ENCODE results near the gene ACP6.

Gene ACP6

GRCh38 chr1:147669469-147670318 is 630 bp downstream of the ACP6 start (continued):
- TF ChIP-seq MZF1 (tag by site-specific recombination; IDR thresholded peaks at IDR 0.05; ENCODE audit: borderline replicate concordance) (no peak), ZNF133 (tag by site-specific recombination; IDR thresholded peaks at IDR 0.05) (no peak), HIC1 (tag by site-specific recombination; IDR thresholded peaks at IDR 0.05) (no peak), ZNF335 (tag by site-specific recombination; conservative IDR thresholded peaks at IDR 0.05) (peak; percentile 79), TRIM28 (IDR thresholded peaks at IDR 0.05; ENCODE audit: borderline replicate concordance, low read length) (no peak), SP2 (tag by site-specific recombination; IDR thresholded peaks at IDR 0.05) (peak; percentile 26; the same call in 1 of the 2 replicates), REPIN1 (tag by site-specific recombination; IDR thresholded peaks at IDR 0.05; ENCODE audit: low read depth) (no peak), ZNF571 (tag by site-specific recombination; IDR thresholded peaks at IDR 0.05) (no peak), ZNF707 (tag by site-specific recombination; IDR thresholded peaks at IDR 0.05) (no peak), GLIS2 (tag by site-specific recombination; IDR thresholded peaks at IDR 0.05) (peak; percentile 91), SP3 (tag by site-specific recombination; IDR thresholded peaks at IDR 0.05) (no peak), PRDM10 (tag by site-specific recombination; IDR thresholded peaks at IDR 0.05) (no peak), ZNF324 (tag by site-specific recombination; IDR thresholded peaks at IDR 0.05) (no peak), ZNF558 (tag by site-specific recombination; IDR thresholded peaks at IDR 0.05) (no peak), ZNF10 (tag by site-specific recombination; IDR thresholded peaks at IDR 0.05) (peak; percentile 78; the same call in 1 of the 2 replicates), SCRT2 (tag by site-specific recombination; IDR thresholded peaks at IDR 0.05) (no peak), EGR2 (tag by site-specific recombination; IDR thresholded peaks at IDR 0.05; ENCODE audit: low read depth) (no peak), ZNF366 (tag by site-specific recombination; conservative IDR thresholded peaks at IDR 0.05) (no peak), ZBTB20 (tag by site-specific recombination; IDR thresholded peaks at IDR 0.05) (peak; percentile 93), ZFP41 (tag by site-specific recombination; IDR thresholded peaks at IDR 0.05; ENCODE audit: borderline replicate concordance) (no peak), GLIS1 (tag by site-specific recombination; IDR thresholded peaks at IDR 0.05) (peak; percentile 52)
- TF ChIP-seq, protein P1, sequence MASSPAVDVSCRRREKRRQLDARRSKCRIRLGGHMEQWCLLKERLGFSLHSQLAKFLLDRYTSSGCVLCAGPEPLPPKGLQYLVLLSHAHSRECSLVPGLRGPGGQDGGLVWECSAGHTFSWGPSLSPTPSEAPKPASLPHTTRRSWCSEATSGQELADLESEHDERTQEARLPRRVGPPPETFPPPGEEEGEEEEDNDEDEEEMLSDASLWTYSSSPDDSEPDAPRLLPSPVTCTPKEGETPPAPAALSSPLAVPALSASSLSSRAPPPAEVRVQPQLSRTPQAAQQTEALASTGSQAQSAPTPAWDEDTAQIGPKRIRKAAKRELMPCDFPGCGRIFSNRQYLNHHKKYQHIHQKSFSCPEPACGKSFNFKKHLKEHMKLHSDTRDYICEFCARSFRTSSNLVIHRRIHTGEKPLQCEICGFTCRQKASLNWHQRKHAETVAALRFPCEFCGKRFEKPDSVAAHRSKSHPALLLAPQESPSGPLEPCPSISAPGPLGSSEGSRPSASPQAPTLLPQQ (tag by site-specific recombination; IDR thresholded peaks at IDR 0.05), result peak; percentile 97
- TF ChIP-seq, protein P2, sequence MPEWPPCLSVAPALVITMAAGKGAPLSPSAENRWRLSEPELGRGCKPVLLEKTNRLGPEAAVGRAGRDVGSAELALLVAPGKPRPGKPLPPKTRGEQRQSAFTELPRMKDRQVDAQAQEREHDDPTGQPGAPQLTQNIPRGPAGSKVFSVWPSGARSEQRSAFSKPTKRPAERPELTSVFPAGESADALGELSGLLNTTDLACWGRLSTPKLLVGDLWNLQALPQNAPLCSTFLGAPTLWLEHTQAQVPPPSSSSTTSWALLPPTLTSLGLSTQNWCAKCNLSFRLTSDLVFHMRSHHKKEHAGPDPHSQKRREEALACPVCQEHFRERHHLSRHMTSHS (tag by site-specific recombination; IDR thresholded peaks at IDR 0.05), result no peak
- TF ChIP-seq, protein P3, sequence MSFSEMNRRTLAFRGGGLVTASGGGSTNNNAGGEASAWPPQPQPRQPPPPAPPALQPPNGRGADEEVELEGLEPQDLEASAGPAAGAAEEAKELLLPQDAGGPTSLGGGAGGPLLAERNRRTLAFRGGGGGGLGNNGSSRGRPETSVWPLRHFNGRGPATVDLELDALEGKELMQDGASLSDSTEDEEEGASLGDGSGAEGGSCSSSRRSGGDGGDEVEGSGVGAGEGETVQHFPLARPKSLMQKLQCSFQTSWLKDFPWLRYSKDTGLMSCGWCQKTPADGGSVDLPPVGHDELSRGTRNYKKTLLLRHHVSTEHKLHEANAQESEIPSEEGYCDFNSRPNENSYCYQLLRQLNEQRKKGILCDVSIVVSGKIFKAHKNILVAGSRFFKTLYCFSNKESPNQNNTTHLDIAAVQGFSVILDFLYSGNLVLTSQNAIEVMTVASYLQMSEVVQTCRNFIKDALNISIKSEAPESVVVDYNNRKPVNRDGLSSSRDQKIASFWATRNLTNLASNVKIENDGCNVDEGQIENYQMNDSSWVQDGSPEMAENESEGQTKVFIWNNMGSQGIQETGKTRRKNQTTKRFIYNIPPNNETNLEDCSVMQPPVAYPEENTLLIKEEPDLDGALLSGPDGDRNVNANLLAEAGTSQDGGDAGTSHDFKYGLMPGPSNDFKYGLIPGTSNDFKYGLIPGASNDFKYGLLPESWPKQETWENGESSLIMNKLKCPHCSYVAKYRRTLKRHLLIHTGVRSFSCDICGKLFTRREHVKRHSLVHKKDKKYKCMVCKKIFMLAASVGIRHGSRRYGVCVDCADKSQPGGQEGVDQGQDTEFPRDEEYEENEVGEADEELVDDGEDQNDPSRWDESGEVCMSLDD (tag by site-specific recombination; IDR thresholded peaks at IDR 0.05), result no peak

All from HEK293 (cell line).